ENCODE data around the gene STRBP.
"Not testable (repeated sequence)": the region's sequence is repeated elsewhere in the genome, so short reads cannot be mapped to it uniquely, and the experiment has no call there.

Gene STRBP

GRCh38 chr9:123282362-123283047 lies 14.1 kb upstream of the STRBP start:
- no peak for DNase-seq

GRCh38 chr9:123281659-123282350 lies 13.4 kb upstream of the STRBP start:
- DNase-seq = no peak

GRCh38 chr9:123278879-123279493 lies 10.6 kb upstream of the STRBP start:
- not testable (repeated sequence) for DNase-seq

- no peak for DNase-seq
Measured at GRCh38 chr9:123278361-123278760, 10.0 kb upstream of the STRBP start.

- DNase-seq = no peak
Measured at GRCh38 chr9:123276551-123276950, 8.2 kb upstream of the STRBP start.

GRCh38 chr9:123271133-123271532 lies 2.7 kb upstream of the STRBP start:
- DNase-seq = not testable (repeated sequence)

- DNase-seq = no peak
Measured at GRCh38 chr9:123269281-123269680, 895 bp upstream of the STRBP start.

- DNase-seq = no peak
Measured at GRCh38 chr9:123268199-123268464, 254 bp downstream of the STRBP start.

GRCh38 chr9:123267481-123268198 lies 746 bp downstream of the STRBP start:
- no peak for DNase-seq

- no peak for DNase-seq
Measured at GRCh38 chr9:123266655-123267399, 1.6 kb downstream of the STRBP start.

- DNase-seq = no peak
Measured at GRCh38 chr9:123265833-123266232, 2.6 kb downstream of the STRBP start.

GRCh38 chr9:123263227-123263626 lies 5.2 kb downstream of the STRBP start:
- DNase-seq = no peak

- DNase-seq = no peak
Measured at GRCh38 chr9:123262338-123262737, 6.0 kb downstream of the STRBP start.

- no peak for DNase-seq
Measured at GRCh38 chr9:123261006-123261677, 7.2 kb downstream of the STRBP start.

GRCh38 chr9:123260340-123260739 lies 8.0 kb downstream of the STRBP start:
- no peak for DNase-seq

GRCh38 chr9:123257276-123257675 lies 11.1 kb downstream of the STRBP start:
- no peak for DNase-seq

- DNase-seq = no peak
Measured at GRCh38 chr9:123255718-123256117, 12.7 kb downstream of the STRBP start.

- DNase-seq = no peak
Measured at GRCh38 chr9:123253204-123253603, 15.2 kb downstream of the STRBP start.

GRCh38 chr9:123251741-123252140 lies 16.6 kb downstream of the STRBP start:
- DNase-seq = peak; percentile 22

- no peak for DNase-seq
Measured at GRCh38 chr9:123251324-123251723, 17.1 kb downstream of the STRBP start.

- DNase-seq = no peak
Measured at GRCh38 chr9:123250504-123250903, 17.9 kb downstream of the STRBP start.

- DNase-seq = not testable (repeated sequence)
Measured at GRCh38 chr9:123249162-123249561, 19.2 kb downstream of the STRBP start.

Data from DMS153 (cell line).